Left hindlimb (tissue), 1 donor: ENCODE results near the gene ERFL.
A peak's percentile ranks its signal among the peaks of the same experiment; 100 is the strongest.
"Not testable (repeated sequence)": the region's sequence is repeated elsewhere in the genome, so short reads cannot be mapped to it uniquely, and the experiment has no call there.

Source experiments
- DNase-seq: peaks from one replicate; pipeline ENCODE4 v3.0.0-alpha.2; 2018

Gene ERFL

GRCh38 chr19:41941410-41942202 is 13.4 kb upstream of the ERFL start:
- no peak for DNase-seq

GRCh38 chr19:41940731-41941409 is 12.6 kb upstream of the ERFL start:
- no peak for DNase-seq

GRCh38 chr19:41939861-41940730 is 11.8 kb upstream of the ERFL start:
- DNase-seq: peak; percentile 82

- not testable (repeated sequence) for DNase-seq
Observed at GRCh38 chr19:41939209-41939608, 11.0 kb upstream of the ERFL start.

GRCh38 chr19:41937525-41938468 is 9.5 kb upstream of the ERFL start:
- DNase-seq: no peak

GRCh38 chr19:41936961-41937360 is 8.7 kb upstream of the ERFL start:
- DNase-seq: no peak

GRCh38 chr19:41936416-41936850 is 8.2 kb upstream of the ERFL start:
- no peak for DNase-seq

- DNase-seq: no peak
Observed at GRCh38 chr19:41935760-41936415, 7.6 kb upstream of the ERFL start.

GRCh38 chr19:41934849-41935374 is 6.7 kb upstream of the ERFL start:
- no peak for DNase-seq

- no peak for DNase-seq
Observed at GRCh38 chr19:41933693-41934426, 5.6 kb upstream of the ERFL start.

- DNase-seq: no peak
Observed at GRCh38 chr19:41932720-41933332, 4.6 kb upstream of the ERFL start.

GRCh38 chr19:41932259-41932719 is 4.0 kb upstream of the ERFL start:
- no peak for DNase-seq

GRCh38 chr19:41930926-41931592 is 2.8 kb upstream of the ERFL start:
- DNase-seq: no peak

- DNase-seq: no peak
Observed at GRCh38 chr19:41930322-41930722, 2.1 kb upstream of the ERFL start.

GRCh38 chr19:41929536-41930071 is 1.4 kb upstream of the ERFL start:
- DNase-seq: no peak

- DNase-seq: no peak
Observed at GRCh38 chr19:41928754-41929535, 696 bp upstream of the ERFL start.

- DNase-seq: no peak
Observed at GRCh38 chr19:41927497-41928192, 604 bp downstream of the ERFL start.
